HCT116 (cell line): ENCODE results near the gene PINK1. TPM values are rescaled to one million over a fixed set of nuclear protein-coding genes. Genes with fewer than 3 reads are reported as not detected.

Source experiments
- ATAC-seq: fragments of 200-7000 bp; cut with Tn5 transposase; 2 replicates; pipeline ENCODE4 v1.9.1; 2020; ENCODE audit warnings: mild to moderate bottlenecking, moderate library complexity
- BruUV-seq: library from RNA; stranded (reverse); fragments of 400-500 nt; replicated peaks from 2 replicates; lab custom pipeline; 2021; lab: Mats Ljungman, UMichigan
- CTCF ChIA-PET: fragments of 300-600 bp; sonication (Branson Sonifier 250); formaldehyde crosslinking; loops from one replicate; lab custom pipeline; 2021; ENCODE audit warnings: antibody characterized with exemption; lab: Charles Lee
- POLR2A ChIA-PET: fragments of 300-600, 350-600 bp; sonication (Branson Sonifier 250); formaldehyde crosslinking; loops from one replicate; lab custom pipeline; 2021; ENCODE audit warnings: antibody characterized with exemption; lab: Charles Lee
- RAD21 ChIA-PET, 2 experiments: fragments of 300-600 bp; sonication (Branson Sonifier 250); formaldehyde crosslinking; loops; one replicate each; lab custom pipeline; 2023; ENCODE audit warnings: low total read pairs in 2 of 2; ENCODE audit not compliant: uncharacterized antibody in 2 of 2, unreplicated experiment in 2 of 2, low non-redundant PET in 1 of 2; lab: Charles Lee
- DNase-seq: peaks from one replicate; pipeline ENCODE4 v3.0.0-alpha.2; 2010; ENCODE audit warnings: low read depth, low spot score
- H2AFZ ChIP-seq: fragments of 200-600 bp; shearing (Covaris generic), sonication (generic); 2 replicates; pipeline ENCODE4 v1.6.1; 2017; ENCODE audit warnings: low read depth, mixed run types, mixed read lengths, antibody characterized with exemption, low read length; ENCODE audit not compliant: poor library complexity, severe bottlenecking
- H3K27ac ChIP-seq: 2 replicates; pipeline ENCODE4 v1.5.1; 2012; ENCODE audit warnings: low read depth, low read length
- H3K27me3 ChIP-seq: fragments of 200-600 bp; sonication (generic); 2 replicates; pipeline ENCODE4 v1.6.1; 2016; ENCODE audit warnings: mixed run types, low read length, mixed read lengths; ENCODE audit not compliant: insufficient read depth
- H3K36me3 ChIP-seq, 2 experiments: fragments of 200-500 bp in 1 of 2; fragments of 200-600 bp in 1 of 2; sonication (Bioruptor generic) in 1 of 2; sonication (generic) in 1 of 2; 2 replicates each; pipeline versions ENCODE4 v1.5.1 to v1.6.1; 2014 to 2016; ENCODE audit warnings: low read length in 2 of 2, inconsistent platforms in 1 of 2, mixed read lengths in 1 of 2, mixed run types in 1 of 2; ENCODE audit not compliant: insufficient read depth in 2 of 2, control insufficient read depth in 1 of 2
- H3K4me1 ChIP-seq, 2 experiments: fragments of 200-600 bp in 1 of 2; sonication (generic) in 1 of 2; 2 replicates each; pipeline versions ENCODE4 v1.5.1 to v1.6.1; 2012 to 2017; ENCODE audit warnings: low read length in 2 of 2, inconsistent platforms in 1 of 2, mild to moderate bottlenecking in 1 of 2, mixed read lengths in 1 of 2, mixed run types in 1 of 2, moderate library complexity in 1 of 2; ENCODE audit not compliant: insufficient read depth in 2 of 2, control insufficient read depth in 1 of 2
- H3K4me2 ChIP-seq: fragments of 200-600 bp; sonication (generic); 2 replicates; pipeline ENCODE4 v1.6.1; 2017; ENCODE audit warnings: mixed run types, low read length, mixed read lengths
- H3K4me3 ChIP-seq, 2 experiments: fragments of 200-600 bp in 1 of 2; sonication (generic) in 1 of 2; replicated peaks in 1 of 2; 2 replicates each; pipeline ENCODE4 v1.5.1; 2011 to 2016; ENCODE audit warnings: low read length in 2 of 2, control low read depth in 1 of 2, low read depth in 1 of 2, mild to moderate bottlenecking in 1 of 2, mixed read lengths in 1 of 2, mixed run types in 1 of 2
- H3K79me2 ChIP-seq: fragments of 200-600 bp; sonication (generic); 2 replicates; pipeline ENCODE4 v1.6.1; 2017; ENCODE audit warnings: mild to moderate bottlenecking, mixed run types, low read length, moderate library complexity, mixed read lengths; ENCODE audit not compliant: insufficient read depth
- H3K9ac ChIP-seq: fragments of 200-600 bp; sonication (generic); 2 replicates; pipeline ENCODE4 v1.6.1; 2016; ENCODE audit warnings: low read length, mixed read lengths
- H3K9me2 ChIP-seq: fragments of 200-600 bp; sonication (generic), shearing (Covaris generic); 2 replicates; pipeline ENCODE4 v1.6.1; 2017; ENCODE audit warnings: mixed run types, mild to moderate bottlenecking, moderate library complexity; ENCODE audit not compliant: insufficient read depth
- H3K9me3 ChIP-seq, 2 experiments: fragments of 200-500 bp in 1 of 2; fragments of 200-600 bp in 1 of 2; sonication (Bioruptor generic) in 1 of 2; sonication (generic) in 1 of 2; 2 replicates each; pipeline ENCODE4 v1.6.1; 2014 to 2017; ENCODE audit warnings: low read length in 2 of 2, mixed read lengths in 2 of 2, inconsistent platforms in 1 of 2, low read depth in 1 of 2, mild to moderate bottlenecking in 1 of 2, mixed run types in 1 of 2, moderate library complexity in 1 of 2; ENCODE audit not compliant: control insufficient read depth in 1 of 2, insufficient read depth in 1 of 2
- H4K20me1 ChIP-seq: fragments of 200-600 bp; sonication (generic), shearing (Covaris generic); 2 replicates; pipeline ENCODE4 v1.6.1; 2017; ENCODE audit warnings: mixed run types, mild to moderate bottlenecking, moderate library complexity; ENCODE audit not compliant: insufficient read depth
- ATF3 ChIP-seq: IDR thresholded peaks from 2 replicates; pipeline ENCODE4 v1.6.1; 2012
- EGR1 ChIP-seq: IDR thresholded peaks from 2 replicates; pipeline ENCODE4 v1.6.1; 2012; ENCODE audit warnings: low read depth
- EZH2 ChIP-seq: fragments of 200-600 bp; sonication (generic); IDR thresholded peaks from 2 replicates; pipeline ENCODE4 v1.6.1; 2017; ENCODE audit warnings: antibody characterized with exemption, mixed run types
- EZH2phosphoT487 ChIP-seq: fragments of 200-600 bp; IDR thresholded peaks from 2 replicates; pipeline ENCODE4 v1.6.1; 2018; ENCODE audit warnings: antibody characterized with exemption, borderline replicate concordance
- FOSL1 ChIP-seq: IDR thresholded peaks from 2 replicates; pipeline ENCODE4 v1.6.1; 2012; ENCODE audit warnings: low read depth
- JUND ChIP-seq: IDR thresholded peaks from 2 replicates; pipeline ENCODE4 v1.6.1; 2012
- POLR2A ChIP-seq: IDR thresholded peaks from 2 replicates; pipeline ENCODE4 v1.7.0; 2011; ENCODE audit warnings: borderline replicate concordance; ENCODE audit not compliant: insufficient read depth, insufficient read length; ENCODE audit errors: extremely low read depth
- RAD21 ChIP-seq: IDR thresholded peaks from 2 replicates; pipeline ENCODE4 v1.6.1; 2012; ENCODE audit warnings: low read depth, mild to moderate bottlenecking
- REST ChIP-seq: IDR thresholded peaks from 2 replicates; pipeline ENCODE4 v1.6.1; 2012; ENCODE audit warnings: low read depth
- SP1 ChIP-seq: IDR thresholded peaks from 2 replicates; pipeline ENCODE4 v1.6.1; 2012; ENCODE audit warnings: low read depth
- SRF ChIP-seq: IDR thresholded peaks from 2 replicates; pipeline ENCODE4 v1.6.1; 2012; ENCODE audit warnings: low read depth
- TCF7L2 ChIP-seq: IDR thresholded peaks from 2 replicates; pipeline ENCODE4 v1.7.0; 2011; ENCODE audit warnings: borderline replicate concordance, inconsistent platforms; ENCODE audit not compliant: insufficient read depth, insufficient read length; ENCODE audit errors: extremely low read depth
- YY1 ChIP-seq: IDR thresholded peaks from 2 replicates; pipeline ENCODE4 v1.6.1; 2011; ENCODE audit warnings: low read length, low read depth, moderate library complexity, mild to moderate bottlenecking; ENCODE audit not compliant: insufficient replicate concordance; ENCODE audit errors: extremely low read depth
- ZFX ChIP-seq: fragments of 450-650 bp; IDR thresholded peaks from 2 replicates; pipeline ENCODE4 v1.6.1; 2017
- intact Hi-C: fragments of 100-400 bp; cut with micrococcal nuclease; formaldehyde crosslinking; loops from 2 replicates; pipeline ENCODE4 v1.10.0; 2022
- total RNA-seq: library from RNA; stranded (reverse); gene quantifications from one replicate; pipeline ENCODE4 v1.2.1, GENCODE V29; 2021; ENCODE audit not compliant: unreplicated experiment
- TF ChIP-seq, protein P1 (sequence below): IDR thresholded peaks from 2 replicates; pipeline ENCODE4 v1.6.1; 2012
- TF ChIP-seq, protein P2 (sequence below): IDR thresholded peaks from 2 replicates; pipeline ENCODE4 v1.6.1; 2011; ENCODE audit warnings: mild to moderate bottlenecking, low read length, moderate library complexity; ENCODE audit not compliant: insufficient replicate concordance; ENCODE audit errors: extremely low read depth

Gene PINK1
- total RNA-seq, 1 experiment from 2014 or later, result 29.4 TPM

GRCh38 chr1:20657024-20657423, 23.8 kb downstream of the PINK1 start:
- peaks cover 62% of the 10 kb centered on the region for H3K79me2 ChIP-seq
- no peaks in the 10 kb centered on the region for H4K20me1 ChIP-seq
- H3K36me3 ChIP-seq, result peaks cover 50 to 62% of the 10 kb centered on the region in 2 experiments
- POLR2A ChIA-PET, result no interaction called here
- peaks cover 10 to 14% of the 10 kb centered on the region in 2 experiments for H3K4me1 ChIP-seq
- intact Hi-C loops, result no loop called here
- no peak for DNase-seq
- ATAC-seq, result no peak
- H3K9ac ChIP-seq, result no peak overlapping the region
- CTCF ChIA-PET, result no interaction called here
- no peak overlapping the region for H2AFZ ChIP-seq
- no peak for TF ChIP-seq EZH2
- no peak for TF ChIP-seq ATF3
- no peak for TF ChIP-seq SP1
- no peak for TF ChIP-seq ZFX
- no peak for TF ChIP-seq JUND
- no peak for TF ChIP-seq EGR1
- no peak for TF ChIP-seq REST
- no peak for TF ChIP-seq POLR2A
- TF ChIP-seq, protein P1, sequence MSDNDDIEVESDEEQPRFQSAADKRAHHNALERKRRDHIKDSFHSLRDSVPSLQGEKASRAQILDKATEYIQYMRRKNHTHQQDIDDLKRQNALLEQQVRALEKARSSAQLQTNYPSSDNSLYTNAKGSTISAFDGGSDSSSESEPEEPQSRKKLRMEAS, result no peak
- no peak for TF ChIP-seq YY1
- no peak for TF ChIP-seq RAD21
- TF ChIP-seq FOSL1, result no peak
- no peak for TF ChIP-seq EZH2phosphoT487
- TF ChIP-seq SRF, result no peak
- TF ChIP-seq TCF7L2, result no peak
- TF ChIP-seq, protein P2, sequence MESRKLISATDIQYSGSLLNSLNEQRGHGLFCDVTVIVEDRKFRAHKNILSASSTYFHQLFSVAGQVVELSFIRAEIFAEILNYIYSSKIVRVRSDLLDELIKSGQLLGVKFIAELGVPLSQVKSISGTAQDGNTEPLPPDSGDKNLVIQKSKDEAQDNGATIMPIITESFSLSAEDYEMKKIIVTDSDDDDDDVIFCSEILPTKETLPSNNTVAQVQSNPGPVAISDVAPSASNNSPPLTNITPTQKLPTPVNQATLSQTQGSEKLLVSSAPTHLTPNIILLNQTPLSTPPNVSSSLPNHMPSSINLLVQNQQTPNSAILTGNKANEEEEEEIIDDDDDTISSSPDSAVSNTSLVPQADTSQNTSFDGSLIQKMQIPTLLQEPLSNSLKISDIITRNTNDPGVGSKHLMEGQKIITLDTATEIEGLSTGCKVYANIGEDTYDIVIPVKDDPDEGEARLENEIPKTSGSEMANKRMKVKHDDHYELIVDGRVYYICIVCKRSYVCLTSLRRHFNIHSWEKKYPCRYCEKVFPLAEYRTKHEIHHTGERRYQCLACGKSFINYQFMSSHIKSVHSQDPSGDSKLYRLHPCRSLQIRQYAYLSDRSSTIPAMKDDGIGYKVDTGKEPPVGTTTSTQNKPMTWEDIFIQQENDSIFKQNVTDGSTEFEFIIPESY, result no peak
- H3K9me3 ChIP-seq, result no peaks in the 10 kb centered on the region
- no peaks in the 10 kb centered on the region for H3K9me2 ChIP-seq
- RAD21 ChIA-PET, result no interaction called here
- H3K4me3 ChIP-seq, result no peak overlapping the region
- H3K27me3 ChIP-seq, result no peaks in the 10 kb centered on the region
- no peak overlapping the region for H3K27ac ChIP-seq
- BruUV-seq, result no TSS peak
- H3K4me2 ChIP-seq, result no peak overlapping the region
